Effector CD4-positive, alpha-beta T cell (primary cell): Measurements from ENCODE around the gene CDH12.

Source experiments
- DNase-seq: peaks from one replicate; pipeline ENCODE4 v3.0.0-alpha.2; 2020

Gene CDH12

DNA sequence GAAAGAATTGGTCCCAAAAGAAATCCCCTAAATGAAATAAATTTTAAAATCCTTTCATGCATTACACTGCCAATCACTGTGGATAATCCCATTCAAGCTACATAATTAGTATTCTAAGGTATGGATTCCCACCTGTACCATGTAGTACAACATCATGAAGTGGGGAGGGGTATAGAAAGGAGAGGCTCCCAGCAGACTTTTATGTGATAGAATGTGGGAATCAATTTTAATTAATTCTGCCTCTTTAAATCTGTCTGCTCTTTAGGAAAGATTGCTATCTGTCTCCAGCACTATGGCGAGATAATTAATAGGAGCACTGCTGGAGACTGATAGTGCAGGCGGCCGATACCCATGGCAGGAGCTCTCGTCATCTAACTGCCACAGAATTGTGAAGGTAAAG lies 95.4 kb downstream of the CDH12 start:
- no peak for DNase-seq

DNA sequence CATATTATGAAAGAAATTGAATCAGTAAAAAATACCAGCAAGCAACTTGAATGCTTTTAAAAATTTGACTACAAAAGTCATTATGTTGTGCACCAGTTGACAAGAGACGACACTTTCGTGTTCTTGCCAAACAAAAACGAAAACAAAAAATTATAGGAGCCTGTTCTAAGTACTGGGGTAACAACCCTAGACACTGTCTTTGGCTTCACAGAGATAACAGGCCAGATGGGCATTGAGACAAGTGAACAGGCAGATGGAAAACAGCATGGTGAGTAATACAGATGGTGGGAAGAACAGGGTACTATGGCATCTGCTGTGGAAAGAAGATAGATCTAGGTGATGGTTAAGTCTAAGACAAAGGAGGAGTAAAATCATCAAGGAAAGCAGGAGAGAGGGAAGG lies 99.0 kb downstream of the CDH12 start:
- no peak for DNase-seq

DNA sequence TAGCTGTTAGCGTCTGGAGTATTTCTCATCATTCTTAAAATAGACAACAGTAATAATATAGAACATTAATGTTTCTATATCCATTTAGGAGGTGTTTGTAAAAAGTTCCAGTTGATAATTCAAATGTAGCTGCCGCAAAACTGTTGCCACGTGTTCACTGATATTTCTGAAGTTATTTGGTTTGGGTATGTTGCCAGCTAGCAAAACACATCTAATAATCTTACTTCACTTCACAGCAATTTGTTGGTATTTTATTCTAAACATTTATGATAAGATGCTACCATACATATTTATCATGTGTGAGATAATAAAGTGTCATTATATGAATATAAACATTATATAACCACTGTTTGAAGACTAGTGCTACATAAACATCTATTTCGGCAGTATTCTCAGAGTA lies 101.6 kb downstream of the CDH12 start:
- DNase-seq, result no peak

DNA sequence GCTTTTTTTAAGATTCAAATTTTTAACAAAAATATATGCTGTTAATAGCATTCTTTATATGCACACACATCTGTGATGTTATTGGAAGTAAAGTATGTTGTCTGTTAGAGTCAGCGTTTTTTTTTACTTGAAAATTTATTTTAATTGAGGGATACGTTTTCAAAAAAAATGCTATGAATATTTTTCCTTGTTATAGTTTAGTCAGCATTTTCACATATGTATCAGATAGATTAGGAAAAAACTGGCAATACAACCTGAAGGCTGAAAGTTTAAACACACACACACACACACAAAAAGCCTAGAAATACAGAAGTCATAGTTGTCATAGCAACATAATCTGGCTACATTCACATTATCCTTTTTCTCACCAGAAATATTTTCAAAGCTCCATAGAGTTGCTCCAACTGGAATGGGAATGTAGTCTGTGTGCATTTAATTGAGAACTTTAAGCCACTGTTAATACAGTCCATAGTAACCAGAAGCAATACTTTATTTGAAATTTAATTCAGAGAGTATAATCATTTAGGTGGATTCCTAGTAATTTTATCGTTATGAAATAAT lies 116.6 kb downstream of the CDH12 start:
- no peak for DNase-seq

DNA sequence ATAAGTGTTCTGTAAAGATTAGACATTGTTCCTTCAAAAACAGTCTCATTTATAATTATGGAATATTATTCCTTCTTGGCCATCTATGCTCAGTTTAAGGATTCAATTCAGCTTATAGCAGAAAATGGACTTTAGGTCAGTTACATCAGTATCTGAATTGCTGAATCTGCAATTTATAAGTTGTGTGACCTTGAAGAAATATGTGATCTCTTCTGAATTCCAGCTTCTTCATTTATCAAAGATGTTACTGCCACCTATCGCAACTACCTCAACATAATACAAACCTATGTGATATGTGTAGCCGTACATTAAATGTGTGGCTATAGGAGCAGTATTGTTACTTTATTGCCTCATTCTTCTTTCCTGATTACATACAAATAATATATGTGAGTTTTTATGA lies 118.2 kb downstream of the CDH12 start:
- DNase-seq, result no peak

DNA sequence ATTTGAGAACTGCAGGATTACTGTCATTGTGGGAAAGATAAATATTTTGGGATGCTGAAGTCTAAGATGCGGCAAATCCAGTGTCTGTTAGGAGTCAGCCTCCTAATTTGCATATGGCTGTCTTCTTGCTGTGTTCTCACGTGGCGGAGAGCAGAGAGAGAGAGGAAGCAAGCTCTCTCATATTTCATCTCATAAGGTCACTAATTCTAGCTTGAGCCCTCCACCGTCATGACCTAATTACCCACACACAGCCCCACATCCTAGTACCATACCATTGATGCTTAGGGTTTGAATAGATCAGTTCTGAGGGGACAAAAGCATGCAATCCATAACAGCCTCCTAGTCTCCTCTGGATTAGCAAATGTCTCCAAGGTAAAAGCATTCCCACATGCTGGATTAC lies 124.5 kb downstream of the CDH12 start:
- DNase-seq, result no peak

DNA sequence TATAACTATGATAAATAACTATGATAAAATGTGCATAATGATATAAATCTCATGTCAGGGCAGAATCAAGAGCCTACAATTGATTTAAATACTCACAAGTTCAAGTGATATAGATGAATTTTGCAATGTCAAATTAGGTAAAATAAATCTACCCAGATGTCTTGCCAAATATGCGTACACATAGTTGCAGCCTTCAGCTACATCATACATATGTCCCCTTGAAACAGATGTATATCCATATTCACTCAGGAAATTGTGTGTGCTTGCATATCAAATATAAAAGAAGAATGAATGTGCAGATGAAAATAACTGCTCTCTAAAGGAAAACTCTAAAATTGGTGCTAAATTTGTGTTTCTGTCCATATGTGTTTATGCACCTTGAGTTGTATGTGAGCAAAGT lies 130.7 kb downstream of the CDH12 start:
- no peak for DNase-seq

DNA sequence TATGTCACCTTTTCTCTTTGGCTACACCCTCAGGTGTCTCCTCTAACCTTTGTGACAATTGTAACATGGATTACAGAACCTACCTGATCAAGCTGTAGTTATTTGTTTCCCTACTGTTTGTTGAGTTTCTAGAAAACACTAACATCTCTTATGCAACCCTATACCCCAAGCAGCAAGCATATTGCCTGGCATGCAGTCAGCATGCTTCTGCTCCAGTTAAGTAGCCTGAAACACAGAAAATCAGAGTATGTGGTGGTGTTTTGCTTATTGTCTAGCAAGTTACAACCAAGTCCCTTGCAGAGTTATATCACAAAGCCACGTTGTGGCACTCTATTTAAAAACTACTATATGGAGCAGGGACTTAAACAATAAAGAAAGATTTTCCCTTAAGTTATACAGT lies 131.1 kb downstream of the CDH12 start:
- DNase-seq, result no peak

DNA sequence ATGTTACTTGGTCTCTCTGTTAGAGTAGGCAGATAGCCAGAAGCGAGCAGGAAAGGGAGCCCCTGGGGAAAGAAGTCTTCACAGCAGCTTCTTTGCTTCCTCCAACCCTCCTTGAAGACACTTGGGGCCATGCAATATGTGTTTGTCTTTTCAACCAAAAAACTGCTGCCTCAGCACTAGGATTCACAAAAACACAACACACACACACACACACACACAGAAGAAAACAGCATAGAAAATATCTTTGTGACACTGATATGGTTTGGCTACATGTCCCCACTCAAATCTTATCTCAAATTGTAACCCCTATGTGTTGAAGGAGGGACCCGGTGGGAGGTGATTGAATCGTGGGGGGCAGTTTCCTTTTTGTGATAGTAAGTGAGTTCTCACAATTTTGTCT lies 133.3 kb downstream of the CDH12 start:
- no peak for DNase-seq

DNA sequence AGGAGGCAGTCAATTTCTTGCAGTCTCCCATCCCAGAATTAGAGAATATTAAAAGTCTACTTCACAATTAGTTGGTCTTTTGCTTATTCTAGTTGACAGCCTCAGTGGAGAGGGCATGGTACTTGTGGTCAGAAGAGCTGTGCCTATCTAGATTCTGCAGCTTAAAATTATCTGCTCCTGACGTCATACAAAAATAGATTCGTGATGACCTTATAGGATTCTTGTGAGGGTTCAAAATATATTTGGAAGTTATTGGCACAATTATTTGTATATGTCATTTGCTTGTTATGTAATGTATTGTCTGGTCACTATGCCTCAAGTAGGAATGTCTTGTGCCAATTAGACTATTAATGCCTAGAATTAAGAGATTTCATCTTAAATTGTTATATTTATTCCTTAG lies 142.5 kb downstream of the CDH12 start:
- no peak for DNase-seq

DNA sequence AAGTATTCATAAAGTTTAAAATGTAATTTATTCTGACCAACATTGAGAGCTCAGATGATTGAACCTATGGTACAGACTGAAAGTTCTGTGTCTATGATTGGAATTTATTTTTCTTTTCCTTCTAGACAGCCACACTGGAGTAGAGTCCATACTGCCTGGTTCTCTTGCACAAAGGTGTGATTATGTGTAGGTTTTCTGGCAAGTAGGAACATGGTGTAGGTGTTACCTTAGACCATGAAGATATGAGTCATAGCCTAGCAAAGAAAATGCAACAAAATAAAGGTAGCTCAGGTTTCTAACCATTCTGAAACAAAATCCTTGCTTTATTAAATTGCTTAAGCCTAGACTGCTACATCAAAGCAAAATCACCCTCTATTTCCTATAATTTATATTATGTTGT lies 143.4 kb downstream of the CDH12 start:
- no peak for DNase-seq

DNA sequence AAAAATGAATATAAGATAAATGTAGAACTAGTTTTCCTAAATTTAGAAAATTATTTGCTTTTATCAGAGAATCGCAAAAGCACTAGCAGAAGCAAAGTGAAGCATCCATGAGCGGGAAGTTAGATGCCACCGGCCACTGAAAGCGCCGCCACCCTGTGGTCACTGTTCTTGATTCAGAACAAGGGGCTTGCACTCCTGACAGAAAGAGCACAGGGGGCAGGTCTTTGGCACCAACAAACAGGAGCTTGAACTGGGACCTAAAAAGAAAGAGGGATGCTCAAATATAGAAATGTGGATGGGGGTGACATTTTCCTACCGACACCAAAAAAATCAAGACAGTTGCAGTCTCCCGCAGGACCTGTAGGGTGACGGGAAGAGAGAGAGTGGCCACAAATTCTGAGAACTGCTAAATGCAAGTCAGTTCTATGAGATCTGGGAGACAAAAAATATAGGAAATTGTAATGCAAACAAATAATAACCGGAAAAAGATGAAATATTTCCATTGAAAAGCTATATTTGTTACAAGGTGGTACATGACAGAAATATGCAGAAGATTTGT lies 144.3 kb downstream of the CDH12 start:
- no peak for DNase-seq

DNA sequence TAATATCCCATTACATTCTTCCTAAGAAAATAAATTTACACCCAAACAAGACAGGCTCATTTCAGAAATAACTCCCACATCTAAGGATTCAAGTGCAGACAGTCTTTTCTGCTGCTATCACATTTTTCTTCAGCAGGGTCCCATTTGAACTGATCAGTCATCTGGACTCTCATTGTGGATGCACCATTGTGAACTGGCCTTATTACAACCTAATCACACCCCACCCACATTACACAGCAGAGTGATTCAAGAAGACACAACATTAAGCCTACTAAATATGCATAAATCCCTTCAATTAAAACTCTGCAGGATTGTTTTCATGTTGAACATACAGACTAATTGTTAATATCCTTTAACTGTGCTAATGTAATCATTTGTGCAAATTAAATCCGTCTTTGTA lies 146.2 kb downstream of the CDH12 start:
- no peak for DNase-seq

DNA sequence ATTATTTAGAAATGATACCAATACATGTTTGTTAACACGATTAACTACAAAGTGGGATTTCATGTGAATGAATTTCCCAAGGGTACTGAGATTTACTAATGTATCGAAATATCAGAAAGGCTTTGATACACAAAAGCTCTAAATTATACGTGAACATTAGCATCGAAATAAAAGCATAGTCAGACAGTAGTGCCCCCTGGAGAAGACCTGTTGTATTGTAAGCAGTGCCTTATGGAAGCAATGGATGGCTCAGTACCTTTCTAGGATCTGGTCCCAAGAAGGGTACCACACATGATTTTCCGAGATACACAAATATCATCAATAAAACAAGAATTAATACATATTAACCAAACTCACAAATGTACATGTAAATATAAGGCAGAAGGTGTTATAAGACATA lies 153.8 kb downstream of the CDH12 start:
- no peak for DNase-seq

DNA sequence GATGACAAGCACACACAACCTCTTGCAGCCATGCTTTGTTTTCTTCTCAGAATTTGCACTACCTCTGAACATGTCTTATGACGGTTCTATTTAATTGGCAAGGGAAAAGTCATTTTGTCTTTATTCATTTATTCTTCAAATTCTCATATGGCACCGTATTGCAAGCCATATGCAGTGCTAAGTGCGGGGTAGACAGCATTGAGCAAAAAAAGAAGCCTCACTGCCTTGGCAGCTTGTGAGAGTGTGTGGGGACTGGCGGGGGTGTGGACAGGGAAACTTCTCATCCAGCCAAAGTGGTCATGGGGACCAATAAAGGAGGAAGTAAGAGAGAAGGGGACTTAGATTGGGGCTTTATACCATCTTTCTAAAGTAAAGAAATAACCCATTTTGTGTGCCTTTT lies 160.0 kb downstream of the CDH12 start:
- DNase-seq, result no peak

DNA sequence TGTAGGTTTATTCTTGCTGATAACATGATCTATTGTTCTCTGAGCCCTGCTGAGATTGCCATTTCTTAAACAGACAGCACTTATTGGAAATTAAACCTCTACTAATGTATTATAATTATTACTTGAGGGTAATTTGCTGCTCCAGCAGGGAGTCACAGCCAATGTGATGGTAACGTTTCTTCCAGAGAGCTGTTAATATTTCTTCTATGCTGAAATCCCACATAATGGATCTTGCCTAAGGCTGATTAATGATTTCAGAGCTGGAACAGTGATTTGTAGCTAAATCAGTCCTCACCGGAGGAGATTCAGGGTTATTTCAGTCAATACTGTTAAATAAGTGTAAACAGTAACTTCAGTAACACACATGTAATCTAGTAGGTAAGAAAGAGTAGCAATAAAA lies 170.1 kb downstream of the CDH12 start:
- no peak for DNase-seq

DNA sequence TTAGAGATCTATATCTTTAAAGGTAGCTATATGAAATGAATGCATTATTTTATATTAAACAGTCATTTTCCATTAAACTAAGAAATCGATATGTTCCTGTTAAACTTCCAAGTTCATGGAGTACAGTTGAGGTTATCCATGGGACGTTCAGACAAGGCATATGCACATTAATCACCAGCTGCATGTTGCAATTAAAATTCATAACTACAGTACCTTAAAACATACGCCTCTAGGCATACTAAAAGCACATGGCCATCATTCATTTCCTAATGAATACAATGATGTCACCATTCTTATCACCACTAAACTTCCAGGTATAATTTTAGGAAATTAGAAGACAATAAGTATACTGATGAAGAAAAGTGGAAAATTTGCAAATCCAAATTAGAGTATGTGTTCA lies 174.3 kb downstream of the CDH12 start:
- DNase-seq, result no peak

DNA sequence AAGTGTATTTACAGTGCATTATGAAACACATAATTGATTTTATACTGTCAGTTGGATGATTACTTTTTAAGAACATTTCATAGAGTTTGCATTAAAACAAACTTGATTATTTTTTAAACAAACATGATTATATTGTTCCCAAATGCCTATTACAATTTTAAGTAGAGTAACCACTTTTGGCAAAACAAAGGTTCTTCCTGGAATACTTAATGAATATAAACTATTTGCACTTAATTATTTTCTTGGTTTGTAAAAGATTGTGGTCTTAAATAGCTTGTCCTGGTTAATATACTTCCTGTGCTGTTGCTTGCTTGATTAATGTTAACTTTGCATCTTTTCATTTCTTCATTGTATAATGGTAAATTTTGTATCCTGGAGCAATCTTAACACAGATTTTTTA lies 180.0 kb downstream of the CDH12 start:
- no peak for DNase-seq

DNA sequence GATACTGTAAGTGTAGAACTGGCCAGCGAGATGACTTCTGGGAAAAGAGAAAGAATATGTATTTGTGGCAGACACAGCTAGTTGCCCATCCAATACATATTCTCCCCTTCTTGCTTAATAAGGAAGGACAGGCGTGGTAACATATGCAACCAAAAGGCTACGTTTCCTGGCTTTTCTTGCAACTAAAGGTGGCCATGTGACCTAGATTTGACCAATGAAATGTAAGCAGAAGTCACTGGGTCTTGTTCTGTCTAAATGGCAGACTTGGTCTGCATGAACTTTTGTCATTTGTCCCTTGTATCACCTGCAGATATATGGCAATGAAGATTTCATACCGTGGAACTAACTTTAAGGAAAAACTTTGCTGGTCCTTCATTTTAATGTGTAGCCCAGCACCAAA lies 183.8 kb downstream of the CDH12 start:
- DNase-seq, result no peak

DNA sequence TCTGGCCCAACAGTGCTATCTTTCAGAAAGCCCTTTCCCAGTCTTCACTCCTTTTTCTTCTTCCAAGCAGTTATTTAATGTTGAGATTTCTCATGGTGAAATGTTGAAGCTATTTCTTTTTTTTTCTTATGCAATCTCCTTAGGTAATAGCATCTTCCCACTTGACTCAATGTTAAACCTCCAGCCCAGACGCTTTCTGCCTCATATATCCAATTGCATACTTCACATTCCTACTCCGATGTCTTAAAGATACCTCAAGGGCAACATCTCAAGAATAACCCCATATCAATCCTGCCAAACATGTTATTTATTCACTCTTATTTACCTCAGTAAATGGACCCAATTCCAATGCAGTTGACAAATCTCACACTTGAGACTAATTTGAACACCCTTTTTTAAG lies 187.3 kb downstream of the CDH12 start:
- no peak for DNase-seq

DNA sequence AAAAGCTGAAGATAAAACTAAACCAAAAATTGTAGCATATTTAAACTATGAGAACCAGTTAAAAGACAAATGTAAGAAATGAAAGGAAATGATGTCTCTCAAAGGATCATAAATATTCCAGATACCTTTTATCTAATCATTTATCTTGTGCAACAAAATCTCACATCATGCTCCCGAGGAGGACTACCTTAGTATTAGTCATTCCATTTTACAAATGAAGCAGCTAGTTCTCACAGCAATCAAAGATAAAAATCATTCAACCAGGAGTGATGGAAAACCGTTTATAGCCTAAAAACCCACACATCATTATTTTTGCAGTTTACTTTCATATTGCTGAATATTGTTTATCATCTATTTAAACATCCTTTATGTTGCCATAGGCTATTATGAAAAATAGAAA lies 190.0 kb downstream of the CDH12 start:
- no peak for DNase-seq

DNA sequence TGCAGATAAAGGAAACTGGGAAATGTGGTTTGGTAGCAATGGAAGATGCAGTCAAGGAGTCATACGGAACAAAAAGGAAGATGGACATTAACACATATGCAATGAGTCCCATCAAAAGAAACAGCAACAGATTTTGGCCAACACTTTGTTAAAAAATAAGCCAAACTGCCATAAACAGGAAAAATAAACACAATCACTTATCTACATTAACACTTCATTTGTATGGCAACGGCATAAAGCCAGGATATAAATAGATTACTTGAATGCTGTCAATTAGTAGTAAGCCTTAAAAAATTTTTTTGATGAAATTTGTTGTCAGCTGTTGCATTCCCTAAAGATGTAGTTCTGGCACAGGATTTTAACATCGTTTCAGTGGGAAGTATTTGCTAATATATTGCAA lies 190.8 kb downstream of the CDH12 start:
- DNase-seq, result no peak

DNA sequence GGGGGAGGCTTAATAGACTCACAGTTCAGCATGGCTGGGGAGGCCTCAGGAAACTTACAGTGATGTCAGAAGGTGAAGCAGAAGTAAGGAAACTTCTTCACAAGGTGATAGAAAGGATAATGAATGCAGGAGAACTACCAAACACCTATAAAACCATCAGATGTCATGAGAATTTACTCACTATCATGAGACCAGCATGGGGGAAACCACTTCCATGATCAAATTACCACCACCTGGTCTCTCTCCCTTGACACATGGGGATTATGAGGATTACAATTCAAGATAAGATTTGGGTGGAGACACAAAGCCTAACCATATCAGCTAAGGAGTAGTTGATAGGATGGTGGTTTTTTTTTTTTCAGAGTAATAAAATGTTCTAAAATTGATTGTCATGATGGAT lies 201.8 kb downstream of the CDH12 start:
- no peak for DNase-seq

DNA sequence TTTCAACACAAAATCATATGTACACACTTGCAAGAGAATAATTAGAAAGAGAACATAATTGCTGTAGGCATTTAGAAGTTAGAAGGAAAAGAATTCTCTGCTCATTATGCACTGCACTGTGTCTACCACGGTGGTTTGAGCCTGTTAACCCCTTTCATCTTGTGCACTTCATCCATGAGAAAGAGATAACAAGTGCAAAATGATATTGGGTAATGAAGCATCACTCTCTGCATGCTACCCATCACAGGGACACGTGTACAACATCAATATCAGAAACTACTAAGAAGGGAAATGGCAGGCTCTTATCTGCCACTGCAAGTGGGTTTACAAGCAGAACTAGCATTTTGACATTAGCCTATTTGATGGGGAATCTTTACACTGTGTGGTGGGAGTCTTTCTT lies 202.6 kb downstream of the CDH12 start:
- DNase-seq, result no peak

DNA sequence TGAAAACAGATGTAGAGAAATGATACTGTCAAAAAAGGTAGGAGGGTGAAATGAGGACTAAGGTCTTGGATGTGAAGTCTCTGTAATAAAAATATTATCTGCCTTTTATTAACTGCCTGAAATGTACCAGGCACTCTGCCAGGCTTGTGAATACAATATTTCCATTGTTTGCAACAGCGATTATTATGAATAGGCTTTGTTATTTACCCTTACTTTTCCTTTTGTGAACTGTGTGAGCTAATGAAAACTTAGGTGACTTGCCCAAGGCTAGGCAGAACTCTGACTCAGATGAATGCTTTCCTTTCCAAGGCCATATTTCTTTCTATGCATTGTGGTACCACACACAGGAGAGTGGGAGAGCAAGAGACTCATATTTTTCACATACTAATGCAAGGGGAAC lies 204.1 kb downstream of the CDH12 start:
- no peak for DNase-seq

DNA sequence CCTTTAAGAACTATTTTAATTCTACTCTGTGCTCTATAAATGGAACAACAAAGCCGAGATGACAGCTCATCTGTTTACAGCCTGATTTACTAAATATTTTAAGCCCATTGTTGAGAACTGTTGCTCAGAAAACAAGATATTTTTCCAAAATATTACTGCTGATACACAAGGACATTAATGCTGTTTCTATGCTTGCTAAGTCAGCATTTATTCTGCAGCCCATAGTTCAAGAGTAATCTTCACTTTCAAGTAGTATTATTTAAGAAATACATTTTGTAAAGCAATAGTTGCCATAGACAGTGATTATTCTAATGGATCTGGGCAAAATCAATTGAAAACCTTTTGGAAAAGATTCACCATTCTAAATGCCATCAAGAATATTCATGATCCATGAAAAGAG lies 208.3 kb downstream of the CDH12 start:
- DNase-seq, result no peak
